ENCODE results near the gene HIF1AN.
A peak's percentile ranks its signal among the peaks of the same experiment; 100 is the strongest.

Gene HIF1AN

DNA sequence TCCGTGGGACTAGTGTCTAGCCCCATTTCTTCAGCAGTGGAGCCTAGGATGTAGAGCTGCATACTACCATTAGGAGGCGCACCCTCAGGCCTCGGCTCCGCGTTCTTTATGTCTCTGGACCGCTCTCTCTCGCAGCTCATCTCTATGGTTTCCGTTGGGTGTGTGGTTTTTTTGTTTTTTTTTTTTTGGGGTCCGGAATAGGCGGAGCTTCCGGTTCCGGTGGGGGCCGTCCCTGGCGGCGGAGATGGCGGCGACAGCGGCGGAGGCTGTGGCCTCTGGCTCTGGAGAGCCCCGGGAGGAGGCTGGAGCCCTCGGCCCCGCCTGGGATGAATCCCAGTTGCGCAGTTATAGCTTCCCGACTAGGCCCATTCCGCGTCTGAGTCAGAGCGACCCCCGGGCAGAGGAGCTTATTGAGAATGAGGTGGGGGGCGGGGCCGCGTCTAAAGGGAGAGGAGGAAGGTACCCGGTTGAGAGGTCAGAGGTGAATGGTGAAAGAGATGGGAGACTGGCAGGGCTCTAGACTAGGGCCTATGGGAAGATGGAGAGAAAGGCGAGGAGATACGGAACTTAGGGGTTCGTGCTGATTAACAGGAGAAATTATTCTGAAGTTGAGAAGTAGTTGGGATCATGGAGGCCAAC is at the start of gene HIF1AN:
TSS of gene HIF1AN (plus strand) at position 229 of the 639 bp plus-strand sequence. CDS start at position 245, 16 bp downstream.
- DNase-seq (ENCODE audit: low read depth, low spot score), result peak; percentile 96

DNA sequence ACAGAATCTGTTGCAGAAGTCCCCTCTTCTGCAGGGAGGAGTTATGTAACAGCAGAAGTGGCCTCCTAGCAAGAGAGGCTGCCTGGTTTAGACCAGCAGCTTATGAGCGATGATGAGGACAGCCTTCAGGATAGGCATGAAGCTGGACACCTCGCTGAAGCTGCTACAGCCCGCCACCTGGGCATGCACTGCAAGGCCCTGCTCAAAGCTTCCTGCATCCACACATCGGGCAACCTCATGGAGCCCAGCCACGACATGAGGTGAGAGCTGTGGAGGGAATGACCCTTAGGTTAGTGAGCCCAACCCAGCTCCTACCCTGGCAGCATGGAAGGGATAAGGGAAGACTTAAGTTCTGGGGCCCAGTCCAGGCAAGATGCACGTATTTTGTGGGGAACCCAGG is 48.2 kb upstream of the HIF1AN start:
- no peak for DNase-seq (ENCODE audit: low read depth, low spot score)

DNA sequence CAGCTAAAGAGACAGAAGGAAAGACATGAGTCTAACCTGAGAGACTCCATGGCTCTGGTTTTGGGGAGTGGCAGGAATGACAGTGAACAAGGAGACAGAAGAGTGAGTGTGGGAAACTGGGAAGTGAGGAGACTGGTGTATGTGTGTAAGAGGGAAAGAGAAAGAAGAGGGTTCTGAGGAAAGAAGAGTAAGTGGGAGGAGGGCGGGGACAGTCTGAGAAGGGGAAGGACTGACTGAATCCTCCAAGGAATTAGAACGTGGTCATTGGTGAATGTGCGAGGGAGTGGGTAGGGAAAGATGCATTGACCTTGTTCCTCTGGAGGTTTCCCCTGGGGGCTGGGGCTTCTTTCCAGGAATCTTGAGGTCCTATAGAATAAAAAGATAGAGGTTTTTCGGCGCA is 46.3 kb upstream of the HIF1AN start:
- DNase-seq (ENCODE audit: low read depth, low spot score), result no peak

DNA sequence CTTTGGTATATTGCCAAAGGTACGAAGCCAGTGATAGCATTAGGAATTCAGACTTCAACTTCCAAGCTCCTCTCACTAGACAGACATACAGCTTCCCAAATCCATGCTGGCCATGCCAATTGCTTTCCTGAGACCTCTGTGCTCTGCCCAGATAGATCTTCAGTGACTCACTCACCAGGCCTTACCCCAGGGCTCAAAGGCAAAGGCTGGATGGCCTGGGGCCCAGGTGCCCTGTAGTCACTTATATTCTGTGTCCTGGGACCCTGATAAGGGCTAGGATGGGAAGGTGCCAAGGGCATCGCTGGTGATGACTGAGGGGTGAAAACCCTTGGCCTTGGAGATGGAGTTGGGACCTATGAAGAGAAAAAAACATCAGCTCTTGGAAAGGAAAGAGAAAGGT is 45.2 kb upstream of the HIF1AN start:
- no peak for DNase-seq (ENCODE audit: low read depth, low spot score)

DNA sequence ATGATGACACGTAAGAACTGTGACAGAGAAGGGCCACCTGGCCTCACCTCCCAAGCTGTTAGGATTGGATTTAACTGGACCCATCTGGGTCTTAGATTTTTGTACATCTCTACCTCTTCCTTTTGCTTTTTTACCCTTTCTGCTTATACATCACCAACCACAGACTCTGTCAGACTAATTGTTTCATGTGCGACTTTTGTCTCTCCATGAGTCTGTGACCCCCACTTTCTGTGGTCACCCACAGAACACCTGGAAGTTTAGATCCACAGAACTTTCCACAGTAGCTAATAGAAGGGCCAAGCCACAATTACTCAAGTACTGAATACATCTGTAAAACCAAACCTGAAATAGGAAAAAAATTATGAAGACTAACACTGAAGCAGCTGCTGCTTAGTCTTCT is 39.2 kb upstream of the HIF1AN start:
- no peak for DNase-seq (ENCODE audit: low read depth, low spot score)

DNA sequence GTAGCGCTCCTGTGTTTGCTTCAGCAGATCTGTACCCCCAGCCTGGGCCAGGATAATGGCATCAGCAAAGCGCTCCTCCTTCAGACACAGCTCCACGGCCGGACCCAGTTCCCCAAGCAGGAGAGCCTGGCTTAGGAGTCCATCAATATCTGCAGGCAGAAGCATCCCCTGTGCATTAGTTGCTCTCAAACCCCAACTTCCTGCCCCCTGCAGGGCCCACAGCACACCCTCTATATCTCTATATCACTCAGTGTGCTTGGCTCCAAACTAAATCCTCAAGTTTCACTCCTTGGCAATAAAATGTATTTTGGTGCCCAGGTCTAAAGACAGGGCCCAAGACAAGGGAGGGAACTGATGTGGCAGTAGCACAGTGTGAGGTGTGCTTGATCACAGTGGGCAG is 37.7 kb upstream of the HIF1AN start:
- DNase-seq (ENCODE audit: low read depth, low spot score), result no peak

DNA sequence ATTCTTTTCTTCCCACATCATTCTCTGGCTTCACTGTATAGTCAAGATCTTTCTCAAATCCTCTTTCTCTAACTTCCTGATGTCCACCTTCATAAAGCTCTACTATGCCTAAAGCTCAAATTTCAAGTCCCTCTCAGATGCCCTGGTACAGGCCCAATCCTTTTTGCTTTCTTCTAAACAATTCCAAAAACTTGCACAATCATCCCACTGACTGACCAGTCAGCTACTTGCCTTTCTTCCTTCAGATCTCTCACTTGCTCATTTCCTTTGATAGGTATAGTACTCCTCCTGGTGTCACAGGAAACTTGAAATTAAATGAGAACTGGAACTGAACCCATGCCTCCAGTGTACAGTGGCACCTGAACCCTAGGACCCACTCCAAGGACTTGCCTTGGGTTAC is 34.3 kb upstream of the HIF1AN start:
- DNase-seq (ENCODE audit: low read depth, low spot score), result no peak

DNA sequence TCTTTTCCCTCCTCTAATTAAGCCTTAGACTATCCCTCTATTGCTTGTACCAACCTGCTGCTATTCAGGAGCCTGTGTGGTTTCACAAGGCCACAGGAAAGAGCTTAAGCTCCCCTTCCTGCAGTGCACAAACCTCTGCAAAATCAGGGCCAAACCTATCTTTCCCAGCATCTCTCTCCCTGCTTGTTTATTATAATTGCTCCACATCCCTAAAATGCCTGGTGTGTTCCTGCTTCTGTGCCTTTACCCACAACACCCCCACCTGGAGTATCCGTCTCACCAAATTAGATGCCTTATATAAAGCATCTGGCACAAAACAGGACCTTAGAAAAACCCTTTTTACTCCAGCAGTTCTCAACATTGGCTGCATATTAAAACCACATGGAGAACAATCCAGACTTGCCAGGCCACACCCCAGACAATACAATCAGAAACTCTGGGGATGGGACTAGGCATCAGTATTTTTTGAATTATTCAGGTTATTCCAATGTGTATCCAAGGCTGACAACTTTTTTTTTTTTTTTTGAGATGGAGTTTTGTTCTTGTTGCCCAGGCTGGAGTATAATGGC is 32.7 kb upstream of the HIF1AN start:
- DNase-seq (ENCODE audit: low read depth, low spot score), result no peak

DNA sequence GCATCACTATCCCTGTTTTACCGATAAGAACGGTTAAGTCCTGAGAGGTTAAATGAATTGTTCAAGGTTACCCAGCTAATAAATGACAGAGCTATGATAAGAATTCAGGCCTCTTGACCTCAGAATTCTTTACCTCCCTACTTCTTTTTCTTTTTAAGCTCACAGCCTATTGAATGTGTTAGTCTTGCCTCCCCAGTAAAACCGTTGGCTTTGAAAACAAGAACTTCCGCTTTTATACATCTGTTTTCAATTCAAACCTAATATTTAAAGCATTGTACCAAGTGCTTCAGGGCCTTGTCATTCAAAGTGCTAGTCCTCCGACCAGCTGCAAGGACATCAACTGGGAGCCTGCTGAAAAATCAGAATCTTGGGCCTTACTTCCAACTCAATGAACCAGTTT is 31.6 kb upstream of the HIF1AN start:
- peak; percentile 31 for DNase-seq (ENCODE audit: low read depth, low spot score)

DNA sequence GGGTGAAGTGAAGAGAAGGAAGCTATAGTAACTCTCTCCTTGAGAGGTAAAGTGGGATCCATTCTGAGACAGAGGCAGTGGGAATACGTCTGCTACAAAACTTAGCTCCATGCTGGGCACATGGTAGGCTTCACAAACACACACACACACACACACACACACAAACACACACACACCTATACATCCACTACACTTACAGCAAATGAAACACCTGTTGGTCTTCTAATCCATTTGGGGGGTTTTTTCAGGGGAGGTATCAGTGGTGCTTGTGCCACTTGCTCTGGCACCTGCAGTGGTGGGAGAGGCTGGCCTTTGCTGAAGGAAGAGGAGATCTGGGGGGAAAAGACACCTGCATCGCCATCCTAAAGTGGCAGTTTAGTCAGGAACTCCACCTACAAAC is 30.6 kb upstream of the HIF1AN start:
- no peak for DNase-seq (ENCODE audit: low read depth, low spot score)

DNA sequence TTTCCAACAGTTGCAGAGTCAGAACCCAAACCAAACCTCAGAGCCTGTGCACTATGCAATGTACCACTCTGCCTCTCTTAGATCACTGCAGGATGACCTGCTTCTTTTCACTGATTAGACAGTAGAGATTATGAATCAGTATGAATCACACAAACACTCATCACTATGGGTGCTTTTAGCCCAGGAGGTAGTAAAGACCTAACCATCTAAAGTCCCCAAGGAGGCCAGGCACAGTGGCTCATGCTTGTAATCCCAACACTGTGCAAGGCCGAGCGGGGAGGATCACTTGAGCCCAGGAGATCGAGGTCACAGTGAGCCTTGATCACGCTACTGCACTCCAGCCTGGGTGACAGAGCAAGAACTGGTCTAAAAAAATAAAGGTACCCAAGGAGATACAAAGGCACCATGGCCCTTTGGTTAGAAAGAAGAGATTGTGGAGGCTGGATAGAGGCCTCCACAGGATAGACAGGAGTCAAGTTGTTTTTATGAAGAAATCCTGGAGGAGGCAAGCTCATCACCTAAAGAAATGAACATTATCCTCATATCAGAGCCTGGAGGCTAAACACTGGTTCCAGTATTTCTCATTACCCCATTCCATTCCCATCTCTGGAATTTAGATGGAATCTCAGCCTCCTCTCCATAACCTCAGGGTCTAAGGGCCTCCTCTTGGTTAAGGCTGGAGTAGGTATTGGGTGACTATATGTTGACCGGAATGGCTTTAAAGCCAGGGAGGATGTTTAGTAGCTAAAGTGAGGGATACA is 29.0 kb upstream of the HIF1AN start:
- DNase-seq (ENCODE audit: low read depth, low spot score), result no peak

DNA sequence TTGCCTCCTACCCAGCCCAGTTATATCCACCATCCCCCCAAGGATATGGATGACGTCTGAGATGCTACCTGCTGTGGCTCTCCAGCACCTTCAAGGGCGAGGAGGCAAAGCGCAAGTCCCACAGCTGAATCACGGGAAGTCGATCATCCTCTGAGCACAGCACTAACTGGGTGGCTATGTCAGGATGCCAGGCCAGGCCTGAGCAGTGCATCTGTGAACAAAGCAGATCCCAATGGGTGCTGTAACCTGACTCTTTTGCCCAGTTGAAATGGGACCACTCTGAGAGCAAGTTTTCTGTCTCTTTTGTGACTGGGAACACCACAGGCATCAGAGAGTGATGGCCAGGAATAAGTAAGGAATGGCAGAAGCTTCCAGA is 28.4 kb upstream of the HIF1AN start:
- no peak for DNase-seq (ENCODE audit: low read depth, low spot score)

DNA sequence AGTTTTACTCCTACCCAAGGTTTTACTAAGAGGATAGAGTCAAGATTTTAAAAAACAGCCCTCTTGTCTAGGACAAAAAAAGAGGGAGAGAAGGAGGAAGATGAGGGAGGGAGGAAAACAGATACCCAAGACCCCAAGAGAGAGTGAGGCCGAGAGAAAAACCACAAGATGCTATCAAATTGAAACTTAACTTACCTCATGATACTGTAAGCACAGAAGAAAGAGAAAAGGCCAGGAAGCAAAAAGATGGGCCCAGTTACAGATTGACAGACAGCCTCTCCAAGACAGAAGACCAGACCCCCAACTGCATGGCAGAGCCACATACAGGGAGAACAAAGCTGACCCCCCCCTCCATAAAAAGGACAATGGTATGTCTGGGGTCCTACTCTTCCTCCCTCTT is 27.5 kb upstream of the HIF1AN start:
- no peak for DNase-seq (ENCODE audit: low read depth, low spot score)

DNA sequence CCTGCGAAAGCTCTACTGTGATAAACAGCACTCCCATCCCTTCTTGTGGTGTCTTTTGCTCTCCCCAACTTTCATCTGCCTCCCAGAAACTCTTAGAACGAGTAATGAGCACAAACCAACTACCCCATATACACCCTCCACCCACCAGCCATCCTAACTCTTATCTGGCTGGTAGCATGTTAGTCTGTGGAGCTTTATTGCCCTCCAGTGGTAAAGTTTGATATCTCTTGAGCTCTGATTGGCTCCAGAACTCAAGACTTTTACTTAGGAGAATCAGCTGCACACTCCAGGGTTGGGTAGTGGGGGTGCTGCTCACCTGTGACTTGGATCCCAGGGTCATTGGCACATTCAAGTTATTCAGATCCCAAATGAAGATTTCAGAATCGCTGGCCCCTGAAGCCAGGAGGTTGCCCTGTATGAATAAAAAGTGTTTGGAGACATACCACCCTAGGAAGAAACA is 27.0 kb upstream of the HIF1AN start:
- DNase-seq (ENCODE audit: low read depth, low spot score), result peak; percentile 77

DNA sequence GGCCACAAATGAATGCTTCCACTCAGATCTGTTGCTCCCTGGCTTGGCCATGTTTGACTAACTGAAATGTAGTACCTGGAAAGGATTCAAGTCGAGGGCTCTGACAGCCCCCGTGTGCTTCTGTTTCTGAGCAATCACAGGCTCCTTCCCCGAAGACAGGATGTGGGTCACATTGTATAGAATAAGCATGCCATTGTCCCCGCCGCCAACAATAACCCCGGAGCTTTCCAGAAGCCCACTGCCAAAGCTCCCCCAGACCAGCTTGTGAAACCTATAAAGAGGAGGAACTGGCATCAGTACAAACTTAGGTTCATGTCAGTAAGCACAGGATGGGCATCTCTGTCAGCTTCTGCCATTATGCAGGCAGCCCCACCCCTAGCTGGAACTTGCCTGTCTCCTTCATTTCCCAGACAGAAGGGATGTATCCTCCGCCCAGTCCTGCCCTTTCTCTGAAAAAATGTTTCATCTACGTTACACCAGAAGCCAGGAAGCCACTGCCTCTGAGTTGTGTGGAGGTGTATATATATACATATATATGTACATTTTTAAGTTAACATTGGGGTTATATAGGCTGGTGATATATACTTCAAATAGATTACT is 26.4 kb upstream of the HIF1AN start:
- DNase-seq (ENCODE audit: low read depth, low spot score), result no peak

DNA sequence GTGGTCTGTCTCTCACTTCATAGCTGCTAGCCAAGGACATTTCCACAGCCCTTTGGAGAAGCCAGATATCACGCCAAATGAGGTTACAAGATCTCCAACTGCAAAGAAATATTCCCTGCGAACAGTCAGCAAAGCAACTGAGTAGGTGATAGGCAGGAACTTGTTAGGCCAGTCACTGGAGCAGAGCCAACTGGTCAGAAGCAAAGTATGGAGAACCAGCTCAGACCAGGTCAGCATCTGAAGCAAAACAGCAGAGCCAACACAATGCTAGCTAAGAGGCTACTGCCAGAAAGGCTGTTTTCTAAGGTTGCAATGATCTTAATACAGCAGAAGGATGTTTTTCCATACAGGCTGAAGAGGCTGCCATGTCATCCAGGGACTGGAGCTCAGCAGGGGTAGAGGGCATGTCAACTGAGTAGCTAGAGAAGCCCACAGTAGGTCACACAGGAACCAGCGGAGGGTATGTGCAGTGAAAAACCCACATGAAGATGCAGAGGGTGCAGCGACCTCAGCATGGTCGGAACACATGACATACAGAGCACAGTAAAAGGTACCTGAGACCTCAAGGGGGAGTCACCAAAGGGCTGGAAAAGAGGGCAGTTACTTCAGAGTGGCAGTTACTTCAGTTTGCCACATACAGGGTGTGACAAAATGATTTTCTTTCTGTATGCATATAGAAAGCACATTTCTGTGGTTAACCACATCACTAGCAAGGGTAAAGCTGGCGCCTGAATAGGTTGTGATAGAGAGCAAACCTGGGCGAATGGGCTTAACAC is 25.0 kb upstream of the HIF1AN start:
- DNase-seq (ENCODE audit: low read depth, low spot score), result no peak

DNA sequence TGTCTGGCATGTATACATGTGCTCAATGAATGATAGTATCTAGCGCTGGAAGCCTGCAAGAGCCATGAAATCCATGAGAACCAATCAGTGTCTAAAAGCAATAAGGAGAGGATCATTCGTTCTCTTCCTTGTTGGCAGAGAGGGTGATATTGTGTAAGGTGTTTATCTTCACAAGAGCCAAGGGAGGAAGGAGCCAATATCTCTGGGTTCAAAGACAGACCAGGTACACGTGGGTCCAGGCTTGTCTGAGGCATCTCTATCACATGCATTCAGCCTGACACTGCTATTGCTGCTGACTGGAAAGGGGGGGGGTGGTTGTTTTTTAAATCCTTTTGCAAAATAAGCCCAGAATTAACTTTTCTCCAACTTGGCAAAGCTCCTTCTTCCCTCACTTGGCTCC is 20.1 kb upstream of the HIF1AN start:
- no peak for DNase-seq (ENCODE audit: low read depth, low spot score)

DNA sequence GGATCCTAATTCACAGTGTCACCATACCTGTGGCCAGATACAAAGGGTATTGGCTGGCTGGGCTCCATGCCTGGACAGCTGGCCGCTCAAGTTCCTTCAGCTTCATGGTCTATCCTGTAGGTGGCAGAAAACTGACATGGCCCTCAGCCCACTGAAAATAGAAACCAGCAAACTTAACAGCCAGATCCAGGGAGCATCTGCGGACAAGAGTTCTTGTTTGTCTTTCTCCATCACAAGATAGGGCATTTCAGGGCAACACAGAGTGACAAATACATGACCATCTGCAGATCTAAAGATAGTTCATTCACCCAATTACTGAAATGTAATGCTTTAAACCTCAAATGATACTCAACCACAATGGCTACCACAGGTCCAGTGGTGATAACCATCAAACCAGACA is 18.9 kb upstream of the HIF1AN start:
- DNase-seq (ENCODE audit: low read depth, low spot score), result no peak

DNA sequence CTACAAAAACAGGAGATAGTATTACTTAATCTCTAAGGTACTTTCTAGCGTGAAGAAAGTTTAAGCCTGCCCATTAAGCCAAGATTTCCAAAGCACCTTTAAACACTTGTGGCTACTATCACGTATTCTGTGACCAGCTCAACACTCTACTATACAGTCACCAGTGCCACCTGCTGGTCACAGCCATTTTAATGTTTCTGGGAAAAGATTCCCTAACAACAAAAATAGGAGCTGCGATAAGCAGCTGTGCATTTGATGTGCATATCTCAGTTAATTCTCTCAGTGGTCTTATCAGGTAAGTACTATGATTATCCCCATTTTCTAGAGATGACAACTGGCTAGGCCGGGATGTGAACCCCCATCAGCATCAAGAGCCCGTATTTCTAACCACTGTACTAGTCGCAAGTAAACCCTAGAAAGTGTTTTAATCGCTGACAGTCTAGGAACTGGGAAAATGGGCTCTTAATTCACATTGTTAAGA is 16.9 kb upstream of the HIF1AN start:
- peak; percentile 83 for DNase-seq (ENCODE audit: low read depth, low spot score)

DNA sequence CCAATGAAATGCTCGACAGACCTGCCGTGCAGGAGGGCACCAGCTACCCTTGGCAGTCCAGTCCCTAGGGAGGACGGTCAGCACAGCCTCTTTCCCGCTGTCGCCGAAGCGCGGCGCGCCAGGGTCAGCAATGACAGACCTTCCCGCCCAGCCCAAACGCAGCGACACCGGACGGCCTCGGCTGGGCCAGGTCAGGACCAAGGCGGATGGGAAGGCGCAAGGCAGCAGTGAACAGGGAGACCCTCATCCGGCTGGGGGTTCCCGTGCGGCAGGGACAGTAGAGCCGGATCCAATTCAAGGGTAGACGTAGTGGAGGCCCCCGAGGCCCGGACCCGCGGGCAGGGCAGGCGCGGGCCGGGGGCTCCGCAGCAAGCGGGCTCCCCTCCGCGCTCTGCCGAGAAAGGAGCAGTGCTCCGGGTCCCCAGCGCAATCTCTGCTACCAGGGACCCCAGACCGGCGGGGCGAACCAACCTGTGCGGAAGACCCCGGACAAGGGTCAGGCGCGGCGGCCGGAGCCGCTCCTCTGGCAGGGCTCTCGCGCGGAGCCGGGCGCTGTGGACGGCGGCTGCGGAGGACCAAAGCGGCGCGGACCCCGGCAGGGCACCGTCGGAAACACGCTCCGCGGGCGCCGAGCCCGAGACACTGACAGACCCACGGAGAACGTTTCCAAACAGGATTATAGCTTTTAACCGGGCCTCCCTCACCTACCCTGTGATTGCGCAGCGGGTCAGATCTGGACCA is 16.3 kb upstream of the HIF1AN start, which contains the start of gene SEC31B:
TSS of gene SEC31B (minus strand) at position 551 of the 741 bp plus-strand sequence. CDS start 2,909 bp downstream, outside the sequence.
- peak; percentile 53 for DNase-seq (ENCODE audit: low read depth, low spot score)

DNA sequence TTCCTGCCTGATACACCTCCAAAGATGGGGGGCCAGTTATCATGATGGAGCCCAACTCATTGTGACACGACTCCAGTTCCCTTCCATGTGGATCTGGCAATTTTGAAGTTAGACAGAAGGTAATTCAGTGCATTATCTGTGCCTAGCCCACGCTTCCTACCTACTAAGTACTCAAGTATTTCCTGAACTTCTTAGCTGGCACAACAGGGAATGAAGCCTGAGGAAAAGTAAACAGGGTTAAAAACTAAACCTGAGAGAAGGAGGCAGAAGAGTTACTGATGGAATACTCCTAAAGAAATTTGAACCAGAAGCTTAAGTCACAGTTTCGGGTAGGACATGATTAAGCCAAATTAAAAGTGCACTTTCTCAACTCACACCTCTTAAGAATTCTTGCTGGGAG is 14.9 kb upstream of the HIF1AN start:
- no peak for DNase-seq (ENCODE audit: low read depth, low spot score)
